Activated CD8-positive, alpha-beta memory T cell treated with anti-CD3 and anti-CD28 coated beads, Interleukin-2, amount 50 U/mL, for 1 hour (primary cell): ENCODE measurements around the gene YWHAH.
"Not testable (repeated sequence)": the region's sequence is repeated elsewhere in the genome, so short reads cannot be mapped to it uniquely, and the experiment has no call there.

Experiments used
- DNase-seq: peaks from one replicate; pipeline ENCODE4 v3.0.0-alpha.2; 2020; ENCODE audit errors: extremely low read depth

Gene YWHAH

GRCh38 chr22:31981976-31982375 is 37.6 kb downstream of the YWHAH start:
- DNase-seq: not testable (repeated sequence)

GRCh38 chr22:31983911-31984656 is 39.7 kb downstream of the YWHAH start:
- no peak for DNase-seq

- DNase-seq: no peak
Observed at GRCh38 chr22:31987218-31987617, 42.9 kb downstream of the YWHAH start.

GRCh38 chr22:31991102-31991839 is 46.9 kb downstream of the YWHAH start:
- DNase-seq: no peak

GRCh38 chr22:31995046-31995445 is 50.7 kb downstream of the YWHAH start:
- no peak for DNase-seq

GRCh38 chr22:31995807-31996206 is 51.5 kb downstream of the YWHAH start:
- no peak for DNase-seq

GRCh38 chr22:31998784-31999385 is 54.5 kb downstream of the YWHAH start:
- DNase-seq: no peak

GRCh38 chr22:32000181-32000580 is 55.8 kb downstream of the YWHAH start:
- DNase-seq: no peak

- no peak for DNase-seq
Observed at GRCh38 chr22:32005453-32005852, 61.1 kb downstream of the YWHAH start.
